Stomach (tissue), 4 donors: ENCODE results near the gene ZDHHC16.

Experiments used
- POLR2AphosphoS5 ChIP-seq, 3 donors: sonication (generic); formaldehyde crosslinking; IDR thresholded peaks; one replicate each; pipeline ENCODE4 v1.6.1; 2016; ENCODE audit warnings: antibody characterized with exemption in 3 of 3
- TF ChIP-seq, protein P1 (sequence below), 7 experiments: fragments of 450-650 bp in 4 of 7; fragments of 200-600 bp in 3 of 7; sonication (generic) in 3 of 7; IDR thresholded peaks; one replicate each; pipeline ENCODE4 v1.5.1; 2016 to 2019; ENCODE audit warnings: antibody characterized with exemption in 7 of 7, control low read depth in 2 of 7, mild to moderate bottlenecking in 1 of 7

DNA sequence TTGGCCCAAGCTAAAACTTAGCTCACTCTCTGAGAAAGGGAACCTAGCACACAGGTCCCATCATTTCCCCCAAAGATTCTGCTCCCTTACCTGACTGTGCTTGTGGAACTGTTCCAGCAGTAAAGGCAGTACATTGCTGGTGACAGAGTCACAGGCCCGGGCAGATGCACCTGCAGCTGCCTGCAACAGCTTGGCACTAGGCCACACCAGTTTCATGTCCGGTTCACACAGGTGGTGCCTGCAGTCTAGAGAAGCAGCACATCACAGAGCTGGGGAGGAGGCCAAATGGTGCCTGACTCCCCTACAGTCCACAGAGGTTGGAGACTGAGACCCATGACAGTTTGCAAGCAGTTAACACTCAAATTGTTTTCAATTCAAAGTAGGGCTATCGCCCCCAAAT lies 22.2 kb downstream of the ZDHHC16 start:
- TF ChIP-seq, protein P1, sequence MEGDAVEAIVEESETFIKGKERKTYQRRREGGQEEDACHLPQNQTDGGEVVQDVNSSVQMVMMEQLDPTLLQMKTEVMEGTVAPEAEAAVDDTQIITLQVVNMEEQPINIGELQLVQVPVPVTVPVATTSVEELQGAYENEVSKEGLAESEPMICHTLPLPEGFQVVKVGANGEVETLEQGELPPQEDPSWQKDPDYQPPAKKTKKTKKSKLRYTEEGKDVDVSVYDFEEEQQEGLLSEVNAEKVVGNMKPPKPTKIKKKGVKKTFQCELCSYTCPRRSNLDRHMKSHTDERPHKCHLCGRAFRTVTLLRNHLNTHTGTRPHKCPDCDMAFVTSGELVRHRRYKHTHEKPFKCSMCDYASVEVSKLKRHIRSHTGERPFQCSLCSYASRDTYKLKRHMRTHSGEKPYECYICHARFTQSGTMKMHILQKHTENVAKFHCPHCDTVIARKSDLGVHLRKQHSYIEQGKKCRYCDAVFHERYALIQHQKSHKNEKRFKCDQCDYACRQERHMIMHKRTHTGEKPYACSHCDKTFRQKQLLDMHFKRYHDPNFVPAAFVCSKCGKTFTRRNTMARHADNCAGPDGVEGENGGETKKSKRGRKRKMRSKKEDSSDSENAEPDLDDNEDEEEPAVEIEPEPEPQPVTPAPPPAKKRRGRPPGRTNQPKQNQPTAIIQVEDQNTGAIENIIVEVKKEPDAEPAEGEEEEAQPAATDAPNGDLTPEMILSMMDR (IDR thresholded peaks at IDR 0.05): no peak
- no peak for TF ChIP-seq POLR2AphosphoS5 (IDR thresholded peaks at IDR 0.05)
